Esophagus squamous epithelium (tissue), 4 donors: ENCODE data around the gene TNP2.

Source experiments
- CTCF ChIP-seq, 6 experiments: fragments of 450-650 bp in 4 of 6; fragments of 200-600 bp in 2 of 6; sonication (generic) in 2 of 6; IDR thresholded peaks; one replicate each; pipeline ENCODE4 v1.5.1; 2016 to 2019; ENCODE audit warnings: antibody characterized with exemption in 6 of 6, mild to moderate bottlenecking in 4 of 6, moderate library complexity in 4 of 6
- POLR2A ChIP-seq, 4 donors: fragments of 450-650 bp; IDR thresholded peaks; one replicate each; pipeline ENCODE4 v1.6.1; 2017; ENCODE audit warnings: antibody characterized with exemption in 4 of 4, mild to moderate bottlenecking in 4 of 4, moderate library complexity in 3 of 4

DNA sequence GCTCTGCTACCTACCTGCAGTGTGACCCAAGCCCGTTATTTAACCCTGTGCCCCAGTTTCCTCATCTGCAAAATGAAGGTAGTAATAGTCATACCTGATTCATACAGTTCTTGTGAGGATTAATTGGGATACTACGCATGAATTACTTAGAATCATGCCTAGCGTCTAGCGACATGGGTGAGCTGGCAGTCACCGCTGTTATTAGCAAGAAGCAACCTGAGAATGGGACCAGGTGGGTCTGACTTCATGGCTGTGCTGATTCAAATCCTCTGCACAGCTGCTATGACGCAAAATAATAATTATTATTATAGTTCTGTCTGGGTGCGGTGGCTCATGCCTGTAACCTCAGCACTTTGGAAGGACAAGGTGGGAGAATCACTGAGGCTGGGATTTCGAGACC is 21.0 kb downstream of the TNP2 start:
- TF ChIP-seq CTCF (IDR thresholded peaks at IDR 0.05) (no peak), POLR2A (IDR thresholded peaks at IDR 0.05) (no peak)
